HG03558 (cell line): ENCODE measurements around the gene GPBAR1.
"Not testable (repeated sequence)": the region's sequence is repeated elsewhere in the genome, so short reads cannot be mapped to it uniquely, and the experiment has no call there.

ENCODE experiments used
- ATAC-seq: cut with Tn5 transposase; IDR thresholded peaks from one replicate; pipeline ENCODE4 v1.9.1; 2021; ENCODE audit warnings: moderate number of reproducible peaks; ENCODE audit not compliant: unreplicated experiment; ENCODE audit errors: extremely low read depth

The GPBAR1 gene

DNA sequence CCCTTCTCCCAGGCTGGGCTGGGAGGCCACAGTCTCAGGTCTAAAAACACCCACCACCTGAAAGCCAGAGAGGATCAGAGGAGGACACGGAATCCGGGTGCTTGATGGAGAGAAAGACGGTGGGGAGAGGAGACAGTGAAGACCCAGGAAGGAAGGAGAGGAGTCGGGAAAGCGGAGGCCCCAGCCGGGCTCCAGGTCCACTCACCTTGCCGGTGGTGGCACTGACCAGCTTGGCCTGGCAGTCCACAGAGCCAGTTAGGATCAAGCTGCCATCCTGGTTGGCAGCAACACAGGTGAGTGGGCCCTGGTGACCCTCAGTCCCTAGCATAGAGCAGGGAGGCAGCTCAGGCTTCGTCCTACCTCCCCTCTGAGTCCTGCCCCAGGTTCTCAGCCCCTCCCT lies 4.8 kb downstream of the GPBAR1 start:
- no peak for ATAC-seq

DNA sequence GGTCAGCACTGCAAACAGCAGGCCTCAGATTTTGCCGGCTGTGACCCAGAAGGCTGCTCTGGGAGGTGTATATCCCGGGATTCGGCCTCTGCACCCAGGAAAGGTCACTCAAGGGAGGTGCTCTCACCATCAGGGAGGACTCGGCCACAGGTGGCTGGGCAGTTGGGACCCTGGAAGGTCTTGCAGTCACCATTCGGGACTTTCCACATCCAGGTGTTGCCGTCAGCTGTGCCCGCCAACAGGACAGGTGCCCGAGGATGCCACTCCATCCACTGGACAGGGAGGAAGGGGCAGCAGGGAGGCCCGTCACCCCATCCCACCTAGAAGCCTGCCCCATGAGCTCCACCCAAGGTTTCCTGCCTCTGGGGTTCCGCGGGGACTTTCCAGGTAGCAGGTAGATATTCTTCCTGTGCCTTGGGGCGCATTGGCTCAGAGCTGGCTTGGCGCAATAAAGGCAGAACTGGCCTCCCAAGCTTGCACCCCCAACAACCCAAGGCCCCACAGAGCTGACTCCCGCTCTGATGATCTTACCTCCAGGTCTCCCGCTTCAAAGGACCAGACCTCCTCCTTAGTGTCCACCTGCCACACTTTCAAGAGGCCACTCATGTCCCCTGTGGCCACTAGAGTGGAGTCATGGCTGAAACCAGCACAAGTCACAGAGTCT lies 5.6 kb downstream of the GPBAR1 start:
- no peak for ATAC-seq

DNA sequence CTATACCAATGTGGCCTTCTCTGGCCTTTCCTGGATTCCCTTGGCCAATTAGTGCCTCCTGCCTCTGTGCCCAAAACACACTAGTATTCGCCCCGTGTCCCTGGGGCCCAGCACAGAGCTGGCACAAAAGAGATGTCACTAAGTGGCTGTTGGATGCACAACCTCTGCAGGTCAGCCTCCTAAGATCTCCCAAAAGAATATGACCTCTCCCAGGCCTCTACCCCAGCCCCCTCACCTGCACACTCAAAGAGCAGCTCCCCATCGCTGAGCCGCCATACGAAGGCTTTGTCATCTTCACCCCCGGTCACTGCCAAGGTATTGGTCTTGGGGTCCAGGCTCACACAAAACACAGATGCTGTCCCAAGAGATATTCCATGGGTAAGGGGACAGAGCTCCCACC lies 6.4 kb downstream of the GPBAR1 start:
- ATAC-seq, result no peak

DNA sequence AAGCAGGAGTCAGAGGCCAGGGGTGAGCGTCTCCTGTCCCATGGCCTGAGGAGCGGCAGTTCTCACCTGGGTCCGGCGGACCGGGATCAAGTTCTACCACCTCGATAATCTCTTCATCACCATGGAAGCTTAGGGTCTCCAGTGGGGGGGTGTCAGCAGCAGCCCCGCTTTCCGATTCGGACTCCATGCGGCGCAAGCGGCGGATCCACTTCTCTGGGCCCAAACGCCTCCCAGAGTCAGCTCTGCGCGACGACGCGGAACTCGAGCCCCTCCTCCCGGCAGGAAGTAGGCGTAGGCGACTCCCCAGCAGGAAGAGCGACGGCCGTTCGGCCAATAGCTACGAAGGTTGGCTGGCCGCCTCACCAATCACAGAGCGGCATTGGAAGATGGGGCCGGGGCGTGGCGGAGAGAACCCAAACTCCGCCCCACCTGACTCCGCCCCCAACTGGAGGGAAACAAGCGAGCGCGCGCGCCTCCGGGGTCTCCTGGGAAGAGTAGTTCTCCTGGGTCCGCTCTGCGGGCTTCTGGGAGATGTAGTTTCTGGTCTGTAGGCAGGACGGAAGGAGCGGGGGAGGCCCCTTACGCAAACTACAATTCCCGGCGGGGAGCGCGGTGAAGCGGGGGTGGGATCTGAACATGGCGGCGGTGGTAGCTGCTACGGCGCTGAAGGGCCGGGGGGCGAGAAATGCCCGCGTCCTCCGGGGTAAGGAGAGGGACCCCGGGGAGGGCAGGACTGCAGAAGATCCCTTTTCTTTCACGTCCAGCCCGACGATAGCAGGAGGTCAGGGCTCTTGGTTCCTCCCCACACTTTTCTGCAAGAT lies 9.3 kb downstream of the GPBAR1 start, which contains the start of the genes AAMP and PNKD:
Gene AAMP (minus strand): TSS at position 238 of the 821 bp plus-strand sequence. CDS start 51 bp downstream, at position 187.
Gene PNKD (plus strand): TSS at position 620 of the 821 bp plus-strand sequence. CDS start 17 bp downstream, at position 637.
- peak; percentile 85 for ATAC-seq

DNA sequence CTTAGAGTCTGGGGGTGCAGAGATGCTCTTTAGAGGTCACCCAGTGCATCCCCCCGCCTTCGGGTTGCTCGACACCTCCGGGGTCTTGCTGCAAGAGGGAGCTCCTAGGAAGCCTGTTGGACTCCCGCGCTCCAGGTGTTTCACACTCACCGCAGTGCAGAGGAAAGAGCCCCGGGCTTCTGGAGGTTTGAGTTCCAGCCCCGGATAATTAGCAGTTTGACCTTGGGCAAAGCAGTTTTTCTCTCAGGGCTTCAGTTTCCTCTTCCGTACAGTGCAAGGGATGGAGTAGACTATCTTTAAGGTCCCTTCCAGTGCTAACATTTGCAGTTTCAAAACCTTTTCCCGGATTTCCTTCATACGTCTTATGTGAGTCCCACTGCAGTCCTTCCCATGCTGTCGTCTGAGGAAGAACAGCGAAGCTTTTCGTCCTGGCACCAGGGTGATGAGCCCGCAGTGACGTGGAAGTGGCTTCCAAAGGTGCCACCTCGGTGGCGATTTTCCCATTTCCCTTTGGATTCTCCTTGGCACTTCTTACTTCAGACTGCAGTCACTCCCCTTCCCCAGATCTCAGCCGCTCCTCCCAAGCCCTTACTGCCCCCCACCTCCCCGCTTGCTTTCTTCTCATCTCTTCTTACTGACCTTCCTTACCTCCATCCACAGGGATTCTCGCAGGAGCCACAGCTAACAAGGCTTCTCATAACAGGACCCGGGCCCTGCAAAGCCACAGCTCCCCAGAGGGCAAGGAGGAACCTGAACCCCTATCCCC lies 10.1 kb downstream of the GPBAR1 start:
- ATAC-seq, result no peak

DNA sequence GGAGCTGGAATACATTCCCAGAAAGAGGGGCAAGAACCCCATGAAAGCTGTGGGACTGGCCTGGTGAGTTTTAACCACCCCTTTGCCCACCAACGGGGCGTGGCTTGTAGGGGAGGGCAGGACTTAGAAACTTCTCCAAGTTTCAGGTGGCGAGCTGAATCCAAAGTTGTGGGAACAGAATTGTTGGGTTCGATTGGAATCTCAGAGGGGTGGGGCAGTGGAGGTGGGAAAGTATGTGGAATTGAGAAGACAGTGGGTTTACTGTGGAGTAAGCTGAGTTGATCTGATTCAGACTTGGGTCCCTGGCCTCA lies 10.6 kb downstream of the GPBAR1 start:
- no peak for ATAC-seq

DNA sequence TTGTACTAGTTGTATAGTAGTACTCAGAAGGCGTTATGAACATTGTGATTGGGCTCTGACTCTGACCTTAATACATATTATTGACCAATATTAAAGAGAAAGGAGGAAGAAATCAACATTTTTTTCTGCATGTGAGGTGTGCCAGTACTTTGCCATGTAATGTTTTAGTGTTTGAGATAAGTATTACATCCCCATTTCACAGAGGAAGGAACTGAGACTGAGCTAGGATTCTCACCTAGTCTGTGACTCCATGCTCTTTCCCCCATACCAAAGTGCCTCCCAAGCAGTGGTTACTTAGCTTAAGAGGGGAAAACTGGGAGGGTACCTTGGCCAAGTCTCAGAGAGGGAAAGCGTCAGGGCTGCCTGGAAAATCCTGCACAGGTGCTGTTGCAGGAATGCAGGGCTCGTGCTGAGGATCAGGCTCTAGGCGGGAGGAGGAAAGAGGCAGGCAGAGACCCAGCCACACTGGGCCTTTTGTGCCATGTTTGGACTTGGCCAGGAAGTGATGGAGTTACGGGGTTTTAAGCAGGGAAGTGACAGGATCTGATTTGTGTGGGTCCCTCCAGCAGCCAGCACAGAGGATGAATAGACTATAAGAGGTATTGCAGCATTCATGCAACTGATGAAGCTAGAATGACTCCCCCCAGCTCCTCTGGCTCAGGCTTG lies 11.2 kb downstream of the GPBAR1 start:
- no peak for ATAC-seq

DNA sequence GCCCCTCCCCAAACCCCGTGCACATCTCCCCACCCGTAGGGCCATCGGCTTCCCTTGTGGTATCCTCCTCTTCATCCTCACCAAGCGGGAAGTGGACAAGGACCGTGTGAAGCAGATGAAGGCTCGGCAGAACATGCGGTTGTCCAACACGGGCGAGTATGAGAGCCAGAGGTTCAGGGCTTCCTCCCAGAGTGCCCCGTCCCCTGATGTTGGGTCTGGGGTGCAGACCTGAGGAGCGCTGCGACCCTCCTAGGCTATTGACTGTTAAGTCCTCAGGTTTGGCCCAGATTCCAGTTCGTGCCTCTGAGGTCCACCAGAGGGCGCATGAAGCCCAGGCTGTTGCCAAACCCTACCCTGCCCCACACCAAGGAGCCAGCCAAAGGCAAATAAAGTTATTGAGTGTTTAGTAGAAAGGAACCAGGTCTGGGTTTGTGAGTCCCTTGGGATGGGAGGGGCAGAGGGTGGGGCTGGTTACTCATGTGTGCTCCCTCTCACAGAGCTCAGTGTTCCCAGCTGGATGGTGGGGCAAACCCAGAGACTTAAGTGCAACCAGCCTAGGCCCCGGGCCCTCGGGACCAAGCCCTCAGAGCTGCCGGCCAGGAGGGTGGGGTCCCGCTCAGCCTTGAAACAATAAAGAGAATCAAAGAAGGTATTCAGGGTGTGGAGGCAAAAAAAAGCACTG lies 11.9 kb downstream of the GPBAR1 start:
- ATAC-seq, result no peak

DNA sequence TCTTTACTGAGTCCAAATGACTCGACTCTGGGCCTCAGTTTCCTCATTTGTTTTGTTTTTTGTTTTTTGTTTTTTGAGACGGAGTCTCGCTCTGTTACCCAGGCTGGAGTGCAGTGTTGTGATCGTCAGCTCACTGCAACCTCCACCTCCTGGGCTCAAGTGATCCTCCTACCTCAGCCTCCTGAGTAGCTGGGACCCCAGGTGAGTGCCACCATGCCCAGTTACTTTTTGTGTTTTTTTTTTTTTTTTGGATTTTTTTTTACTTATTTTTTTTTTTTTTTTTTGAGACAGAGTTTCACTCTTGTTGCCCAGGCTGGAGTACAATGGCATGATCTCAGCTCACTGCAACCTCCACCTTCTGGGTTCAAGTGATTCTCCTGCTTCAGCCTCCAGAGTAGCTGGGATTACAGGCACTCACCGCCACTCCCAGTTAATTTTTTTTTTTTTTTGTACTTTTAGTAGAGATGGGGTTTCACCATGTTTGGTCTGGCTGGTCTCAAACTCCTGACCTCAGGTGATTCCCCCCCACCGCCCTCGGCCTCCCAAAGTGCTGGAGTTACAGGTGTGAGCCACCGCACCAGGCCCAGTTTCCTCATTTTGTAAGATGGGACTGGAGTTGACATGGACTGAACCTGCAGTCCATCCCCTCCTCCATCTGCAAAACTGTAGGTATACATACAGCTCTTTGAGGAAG lies 12.5 kb downstream of the GPBAR1 start:
- ATAC-seq, result not testable (repeated sequence)

DNA sequence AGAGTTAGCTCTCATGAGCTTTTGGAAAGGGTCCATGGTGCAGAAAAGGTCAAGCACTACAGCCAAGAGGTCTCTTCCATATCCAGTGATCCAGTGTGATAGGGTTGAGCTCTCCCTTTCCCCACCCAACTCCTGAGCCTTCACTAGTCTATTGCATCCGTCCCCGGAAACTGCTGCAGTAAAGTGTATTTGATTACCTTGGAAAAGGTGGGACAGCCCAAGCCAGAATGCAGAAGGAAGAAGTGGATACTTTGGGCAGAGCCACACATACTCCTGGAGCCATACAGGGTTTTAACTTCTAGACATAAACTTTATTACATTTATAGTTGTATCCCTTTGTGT lies 13.1 kb downstream of the GPBAR1 start:
- no peak for ATAC-seq

DNA sequence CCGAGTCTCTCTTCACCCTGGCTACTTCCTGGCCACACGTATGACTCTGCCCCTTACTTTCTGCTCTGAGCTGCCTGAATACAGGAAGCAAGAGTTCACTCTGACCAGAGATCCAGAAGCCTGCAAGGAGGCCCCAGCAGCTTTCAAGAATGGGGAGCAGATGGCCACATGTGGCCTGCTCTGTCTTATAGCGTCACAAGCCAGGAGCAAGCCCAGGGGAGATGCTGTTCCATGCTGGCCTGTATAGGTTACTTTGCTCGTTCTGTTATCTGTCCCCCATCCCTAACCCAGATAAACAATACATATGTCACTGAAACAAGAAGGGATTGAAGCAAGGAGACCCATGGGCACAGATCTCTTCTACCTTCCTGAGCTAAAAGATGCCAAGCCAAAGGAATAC lies 13.8 kb downstream of the GPBAR1 start:
- no peak for ATAC-seq

DNA sequence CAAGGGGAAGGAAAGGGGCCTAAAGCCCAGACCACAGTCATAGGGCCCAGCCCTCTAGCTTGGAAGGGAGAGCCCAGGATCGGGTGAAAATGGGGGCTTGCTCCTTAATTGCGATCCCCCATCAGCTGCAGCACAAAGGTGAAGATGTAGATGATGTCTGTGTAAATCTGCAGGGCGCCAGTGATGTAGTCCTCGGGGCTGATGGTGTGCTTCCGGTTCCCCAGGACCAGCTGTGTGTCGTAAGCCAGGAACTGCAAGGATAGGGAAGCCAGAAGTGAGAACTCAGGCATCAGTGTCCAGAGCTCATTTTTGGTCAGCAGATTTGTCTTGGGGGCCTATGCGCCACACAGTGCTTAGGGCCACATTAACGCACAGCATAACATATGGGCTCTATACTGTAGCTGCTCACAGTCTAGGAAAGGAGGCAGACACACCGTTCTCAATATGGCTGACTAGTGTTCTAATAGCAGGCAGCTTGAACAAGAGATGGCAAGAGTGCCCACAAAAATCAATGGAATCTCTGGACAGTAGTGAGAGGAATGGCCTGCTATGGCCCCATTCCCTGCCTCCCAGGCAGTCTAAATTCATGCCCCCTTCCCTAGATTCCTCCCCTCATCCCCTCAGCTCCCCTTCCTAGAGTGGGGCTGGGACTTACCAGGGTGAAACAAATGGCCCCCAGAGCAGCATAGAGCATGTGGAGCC lies 14.7 kb downstream of the GPBAR1 start:
- no peak for ATAC-seq

DNA sequence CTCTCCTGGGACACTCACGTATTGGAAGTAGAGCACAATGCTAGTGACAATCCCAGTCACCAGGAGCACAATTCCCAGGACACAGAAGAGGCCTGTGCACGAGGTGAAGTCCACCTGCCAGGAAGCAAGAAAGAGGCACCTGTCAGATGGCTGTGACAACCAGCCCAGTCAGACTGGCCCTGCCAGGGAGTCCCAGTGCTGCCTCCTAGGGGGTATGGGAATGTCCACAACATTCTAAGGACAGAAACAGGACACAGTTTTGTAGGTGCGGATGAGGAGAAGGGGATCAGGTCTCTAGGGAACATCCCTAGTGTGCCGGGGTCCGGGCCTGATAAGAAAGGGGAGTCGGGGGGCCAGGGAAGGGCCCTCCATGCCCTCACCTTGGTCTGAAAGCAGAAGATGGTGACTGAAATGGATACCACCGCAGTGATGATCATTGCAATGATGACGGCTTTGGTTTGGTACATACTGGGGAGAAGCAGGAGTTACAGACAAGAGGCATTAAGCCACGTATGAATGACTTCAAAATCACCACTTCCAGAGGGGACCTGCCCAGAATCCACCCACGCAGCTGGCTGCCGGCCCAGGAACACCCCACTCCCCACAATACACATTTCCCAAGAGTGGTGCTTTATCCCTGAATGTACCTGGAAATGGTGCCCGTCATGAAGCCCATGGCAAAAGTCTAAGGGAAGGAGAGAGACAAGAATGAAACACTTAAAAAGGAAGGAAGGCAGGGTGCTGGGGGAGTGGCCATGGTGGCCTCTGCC lies 16.4 kb downstream of the GPBAR1 start:
- no peak for ATAC-seq

DNA sequence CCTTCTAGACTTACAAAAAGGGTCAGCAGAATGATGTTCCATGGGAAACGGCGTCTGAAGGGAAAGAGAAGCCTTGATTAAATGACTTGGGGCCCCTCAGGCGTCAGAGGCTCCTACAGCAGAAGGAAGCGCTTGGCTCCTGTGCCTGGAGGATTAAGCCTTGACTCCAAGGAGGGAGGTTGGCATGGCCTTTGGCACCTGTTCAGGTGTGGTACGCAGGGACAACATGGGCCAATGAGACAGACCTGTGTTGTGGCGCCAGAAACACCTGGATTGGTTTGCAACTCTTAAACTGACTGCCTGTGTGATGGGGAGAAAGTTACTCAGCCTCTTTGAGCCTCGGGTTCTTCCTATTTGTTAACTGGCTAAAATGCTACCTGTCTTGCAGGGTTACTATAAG lies 17.1 kb downstream of the GPBAR1 start:
- no peak for ATAC-seq

DNA sequence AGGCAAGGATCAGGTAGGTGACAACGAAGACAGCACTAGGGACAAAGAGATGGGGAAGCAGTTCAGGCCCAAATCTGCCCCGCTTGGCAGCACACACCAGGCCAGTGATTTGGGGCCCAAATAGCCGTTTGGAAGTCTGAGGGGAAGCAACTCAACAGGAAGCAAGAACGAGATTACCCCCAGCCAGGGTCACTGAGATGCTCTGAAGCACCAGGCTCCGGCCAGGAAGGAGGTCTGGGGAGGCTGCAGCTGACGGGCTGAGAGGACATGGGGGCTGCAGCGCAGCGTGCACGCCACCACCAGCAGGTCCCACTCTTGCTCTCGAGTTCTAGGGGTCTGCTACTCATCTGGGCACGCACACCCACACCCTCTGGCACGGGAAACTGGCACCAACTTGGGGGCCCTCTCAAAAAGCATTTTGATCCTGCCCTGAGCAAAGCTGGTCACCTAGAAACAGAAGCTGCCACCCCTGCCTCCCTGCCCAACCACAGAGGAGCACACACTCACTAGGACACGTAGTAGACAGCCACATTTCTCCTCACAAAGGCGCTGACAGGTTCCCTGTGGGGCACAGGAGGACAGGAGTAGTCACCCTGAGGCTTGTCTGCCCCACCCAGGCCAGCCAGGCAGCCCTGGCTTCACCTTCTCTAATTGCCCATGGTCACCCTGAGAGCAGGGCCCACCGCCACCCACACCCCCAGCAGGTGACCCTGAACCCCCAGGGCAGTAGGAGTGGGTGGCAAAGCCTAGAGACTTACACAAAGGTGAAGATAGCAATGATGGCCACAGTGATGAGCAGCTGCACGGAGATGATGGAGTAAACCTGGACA lies 17.9 kb downstream of the GPBAR1 start:
- no peak for ATAC-seq

DNA sequence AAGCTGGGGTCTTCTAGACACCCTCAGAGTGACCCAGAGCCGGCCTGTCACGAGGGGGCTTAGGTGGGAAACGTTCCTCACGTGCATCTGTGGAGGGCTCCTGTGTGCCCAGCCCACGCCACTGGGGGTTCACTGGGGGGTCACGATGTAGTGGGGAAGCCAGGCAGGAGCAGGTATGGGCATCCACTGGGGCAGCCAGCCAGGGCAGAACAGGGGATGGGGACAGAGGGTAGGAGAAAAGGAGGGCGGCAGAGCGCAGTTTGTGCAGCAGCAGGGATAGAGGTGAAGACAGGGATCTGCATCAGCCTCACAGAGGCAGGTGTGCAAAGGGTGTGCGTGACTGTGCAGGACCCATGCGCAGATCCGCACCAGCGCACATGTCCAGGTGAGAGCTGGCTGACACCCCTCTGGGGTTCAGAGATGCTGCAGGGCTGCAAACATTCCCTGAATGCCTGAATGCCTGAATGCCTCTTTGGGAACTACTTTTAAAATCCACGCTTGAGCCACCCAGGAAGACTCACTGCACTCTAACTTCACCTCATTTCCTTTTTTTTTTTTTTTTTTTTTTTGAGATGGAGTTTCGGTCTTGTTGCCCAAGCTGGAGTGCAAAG lies 19.6 kb downstream of the GPBAR1 start:
- no peak for ATAC-seq

DNA sequence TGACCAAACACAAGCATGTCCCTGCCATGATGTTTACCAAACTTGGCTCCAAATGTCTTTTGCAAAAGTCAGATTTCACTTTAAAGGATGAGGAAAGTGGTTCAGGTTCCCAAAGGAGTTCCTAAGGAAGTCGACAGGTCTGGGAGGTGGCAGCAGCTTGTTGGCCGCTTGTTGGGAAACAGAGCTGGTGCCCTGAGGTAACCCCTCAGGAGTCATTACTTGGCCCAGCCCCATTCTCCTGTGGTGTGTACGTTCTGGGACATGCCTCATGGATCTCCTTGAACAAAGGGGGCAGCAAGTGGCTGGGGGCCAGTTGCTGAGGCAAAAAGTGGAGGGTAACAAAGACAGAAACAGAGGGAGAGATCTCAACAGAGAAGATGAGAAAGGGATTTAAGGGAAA lies 20.6 kb downstream of the GPBAR1 start:
- ATAC-seq, result no peak
